Upper lobe of left lung (tissue), 6 donors: Measurements from ENCODE around the gene APOBEC2. TPM values are rescaled to one million over a fixed set of nuclear protein-coding genes. Genes with fewer than 3 reads are reported as not detected.
A peak's percentile ranks its signal among the peaks of the same experiment; 100 is the strongest.

Experiments
- ATAC-seq, 2 donors: fragments of 200-7000 bp; cut with Tn5 transposase; one replicate each; pipeline ENCODE4 v1.9.1; 2022; ENCODE audit warnings: mild to moderate bottlenecking in 2 of 2, moderate library complexity in 2 of 2; ENCODE audit not compliant: low FRiP score in 2 of 2
- DNase-seq, 2 donors: peaks; one replicate each; pipeline ENCODE4 v3.0.0-alpha.2; 2019 to 2020
- H3K27ac ChIP-seq, 4 donors: fragments of 200-600 bp; sonication (generic); one replicate each; pipeline ENCODE4 v1.5.1; 2016 to 2019
- H3K27me3 ChIP-seq, 4 donors: fragments of 200-600 bp; sonication (generic); one replicate each; pipeline ENCODE4 v1.5.1; 2017 to 2019
- H3K36me3 ChIP-seq, 4 donors: fragments of 200-600 bp; sonication (generic); one replicate each; pipeline ENCODE4 v1.5.1; 2016 to 2019
- H3K4me1 ChIP-seq, 4 donors: fragments of 200-600 bp; sonication (generic); one replicate each; pipeline ENCODE4 v1.5.1; 2018 to 2019
- H3K4me3 ChIP-seq, 4 donors: fragments of 200-600 bp; sonication (generic); one replicate each; pipeline ENCODE4 v1.5.1; 2017 to 2019; ENCODE audit warnings: mild to moderate bottlenecking in 2 of 4, moderate library complexity in 1 of 4
- H3K9me3 ChIP-seq, 4 donors: fragments of 200-600 bp; sonication (generic); one replicate each; pipeline ENCODE4 v1.5.1; 2018 to 2019
- CTCF ChIP-seq, 6 experiments: fragments of 450-650 bp in 4 of 6; fragments of 200-600 bp in 2 of 6; sonication (generic) in 2 of 6; IDR thresholded peaks; one replicate each; pipeline ENCODE4 v1.5.1; 2016 to 2019; ENCODE audit warnings: antibody characterized with exemption in 6 of 6
- EP300 ChIP-seq, 4 donors: sonication (generic); formaldehyde crosslinking; IDR thresholded peaks; one replicate each; pipeline ENCODE4 v1.5.1; 2017; ENCODE audit warnings: antibody characterized with exemption in 4 of 4, control low read depth in 2 of 4
- POLR2A ChIP-seq, 4 donors: fragments of 450-650 bp; IDR thresholded peaks; one replicate each; pipeline ENCODE4 v1.5.1; 2016 to 2017; ENCODE audit warnings: antibody characterized with exemption in 4 of 4, mild to moderate bottlenecking in 2 of 4
- POLR2AphosphoS5 ChIP-seq, 2 donors: sonication (generic); formaldehyde crosslinking; IDR thresholded peaks; one replicate each; pipeline ENCODE4 v1.5.1; 2017; ENCODE audit warnings: antibody characterized with exemption in 2 of 2
- WGBS, 2 donors: methylation state at CpG; one replicate each; pipeline ENCODE4 v1.1.5; 2017 to 2018; 5-methylcytosine and 5-hydroxymethylcytosine counted together
- total RNA-seq, 6 donors: library from RNA; depleted of rRNA in 4 of 6; stranded (reverse); fragments of >200 nt in 4 of 6; gene quantifications; one replicate each; pipeline versions ENCODE4 v1.1.0 to v1.2.1, GENCODE V29; 2016 to 2021
- donor health status: DM: no; HTN: no; CAD: no; lungs with moderate emphysema.
- donor health status: DM: no; HTN: yes; CAD: no; lungs with severe emphysema.

Gene APOBEC2
- total RNA-seq, 6 donors from 2014 or later = not detected

DNA sequence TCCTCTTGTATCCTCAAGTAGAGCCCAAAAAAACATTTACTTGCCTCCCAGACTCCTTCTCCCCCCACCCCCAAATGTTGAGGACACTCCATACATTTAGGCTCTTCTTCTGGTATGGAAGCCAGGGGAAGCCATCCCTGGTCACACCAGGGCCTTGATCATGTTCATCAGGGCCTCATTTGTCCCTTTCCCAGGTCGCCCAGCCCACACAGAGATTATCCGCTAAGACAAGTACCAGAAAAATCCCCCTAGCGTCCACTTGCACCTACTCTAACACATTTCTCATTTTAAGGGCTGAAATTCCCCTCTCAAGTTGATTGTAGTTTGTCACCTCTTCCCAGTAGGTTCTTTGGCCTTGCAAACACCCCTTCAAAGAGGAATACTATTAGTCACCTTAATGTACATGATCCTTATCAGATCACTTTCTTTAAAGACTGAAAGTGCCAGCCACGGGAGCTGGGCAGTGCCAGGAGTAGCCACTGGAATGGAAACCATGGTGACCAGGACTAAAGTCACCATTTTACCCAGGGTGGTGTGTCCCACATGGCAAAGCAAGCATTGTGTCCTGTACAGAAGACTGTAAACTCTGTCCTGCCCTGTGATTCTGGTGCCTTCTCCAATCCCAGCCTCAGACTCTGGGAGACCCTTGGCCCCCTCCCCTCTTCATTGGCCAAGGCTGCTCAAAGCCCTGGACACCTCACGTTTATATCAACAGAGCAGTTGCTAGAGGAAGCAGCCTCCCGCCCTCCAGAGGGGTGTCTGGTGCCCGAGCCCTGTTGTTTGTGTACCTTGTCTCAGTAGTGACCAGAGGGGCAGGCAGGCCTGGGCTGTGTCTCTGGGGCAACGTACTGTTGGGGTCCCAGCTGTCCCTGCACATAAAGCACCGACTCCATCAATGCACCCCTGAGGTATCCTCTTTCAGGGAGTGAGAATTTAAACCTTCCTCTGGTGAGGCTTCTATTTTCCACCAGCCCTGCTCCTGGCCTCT, 5.0 kb upstream of the APOBEC2 start:
- 67 to 72% methylated on average over 7 to 9 of the region's 9 CpGs for WGBS, 2 donors
- no peak for ATAC-seq
- no peak for TF ChIP-seq EP300 (IDR thresholded peaks at IDR 0.05)
- no peak for TF ChIP-seq POLR2A (IDR thresholded peaks at IDR 0.05)
- TF ChIP-seq POLR2AphosphoS5 (IDR thresholded peaks at IDR 0.05) = no peak
- no peak for TF ChIP-seq CTCF (IDR thresholded peaks at IDR 0.05)
- Histone ChIP-seq H3K27ac (no peak overlapping the region), H3K4me3 (no peak overlapping the region), H3K9me3 (no peaks in the 10 kb centered on the region), H3K36me3 (no peaks in the 10 kb centered on the region), H3K27me3 (no peaks in the 10 kb centered on the region), H3K4me1 (peaks cover 0 to 6% (median 4%) of the 10 kb centered on the region in 4 donors)
- no peak for DNase-seq

DNA sequence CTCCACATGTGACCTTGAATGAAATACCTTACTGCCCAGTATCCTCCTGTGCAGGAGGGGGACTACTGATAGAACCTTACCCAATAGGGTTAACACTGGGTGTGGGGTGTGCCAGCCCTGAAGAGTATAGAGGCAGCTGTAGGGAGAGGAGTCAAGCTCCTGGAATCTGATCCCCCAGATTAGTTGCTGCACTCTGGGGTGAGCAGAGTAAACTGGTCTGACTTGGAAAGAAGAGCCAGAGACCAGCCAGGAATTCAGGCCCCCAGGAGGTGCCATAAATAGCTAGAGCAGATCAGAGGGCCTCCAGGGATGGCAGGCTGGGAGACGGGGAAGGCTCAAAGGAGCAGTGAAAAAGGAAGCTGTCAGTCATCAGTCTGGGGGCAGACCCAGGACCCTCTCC, 3.5 kb upstream of the APOBEC2 start:
- no peak for DNase-seq

DNA sequence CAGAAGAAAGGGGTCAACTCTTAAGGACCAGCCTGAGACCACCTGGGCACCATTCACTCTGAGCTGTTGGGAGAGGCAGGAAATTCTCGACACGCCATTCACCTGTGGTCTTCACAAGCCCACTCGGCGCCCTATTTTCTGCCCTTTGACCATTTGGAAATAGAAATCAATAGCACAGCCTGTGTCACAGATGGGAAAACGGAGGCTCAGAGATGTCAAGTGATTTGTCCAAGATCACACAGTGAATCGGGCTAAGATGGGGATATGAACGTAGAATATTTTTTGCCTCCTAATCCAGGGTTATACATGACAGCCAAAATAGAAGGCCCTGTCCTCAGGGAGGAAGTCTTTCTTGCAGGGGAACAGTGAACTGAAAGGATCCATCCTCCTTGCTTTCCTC, 3.0 kb upstream of the APOBEC2 start:
- Histone ChIP-seq H3K36me3 (no peaks in the 10 kb centered on the region), H3K4me1 (peaks cover 0 to 6% (median 4%) of the 10 kb centered on the region in 4 donors), H3K27me3 (no peaks in the 10 kb centered on the region), H3K9me3 (no peaks in the 10 kb centered on the region), H3K4me3 (no peak overlapping the region), H3K27ac (no peak overlapping the region)
- TF ChIP-seq CTCF (IDR thresholded peaks at IDR 0.05) = no peak
- TF ChIP-seq POLR2A (IDR thresholded peaks at IDR 0.05) = no peak
- TF ChIP-seq POLR2AphosphoS5 (IDR thresholded peaks at IDR 0.05) = no peak
- 92 to 95% methylated on average over 7 of the region's 7 CpGs for WGBS, 2 donors
- no peak for ATAC-seq
- DNase-seq = no peak

More for the DNA sequence above, 3.5 kb upstream of the APOBEC2 start:
- 70 to 82% methylated on average over 1 of the region's 1 CpG for WGBS, 2 donors
- Histone ChIP-seq H3K27me3 (no peaks in the 10 kb centered on the region), H3K27ac (no peak overlapping the region), H3K9me3 (no peaks in the 10 kb centered on the region), H3K4me1 (peaks cover 0 to 6% (median 4%) of the 10 kb centered on the region in 4 donors), H3K4me3 (no peak overlapping the region), H3K36me3 (no peaks in the 10 kb centered on the region)
- TF ChIP-seq POLR2AphosphoS5 (IDR thresholded peaks at IDR 0.05) (no peak), CTCF (IDR thresholded peaks at IDR 0.05) (no peak), POLR2A (IDR thresholded peaks at IDR 0.05) (no peak), EP300 (IDR thresholded peaks at IDR 0.05) (no peak)
- no peak for ATAC-seq

GRCh38 chr6:41050536-41050935, 2.5 kb upstream of the APOBEC2 start:
- H3K36me3 ChIP-seq = no peaks in the 10 kb centered on the region
- TF ChIP-seq POLR2A (IDR thresholded peaks at IDR 0.05) = no peak
- H3K4me3 ChIP-seq = no peak overlapping the region
- DNase-seq = no peak
- peaks cover 0 to 6% (median 4%) of the 10 kb centered on the region in 4 donors for H3K4me1 ChIP-seq
- no peaks in the 10 kb centered on the region for H3K9me3 ChIP-seq
- no peak overlapping the region for H3K27ac ChIP-seq
- 82 to 84% methylated on average over 3 of the region's 3 CpGs for WGBS, 2 donors
- H3K27me3 ChIP-seq = no peaks in the 10 kb centered on the region
- ATAC-seq = no peak

DNA sequence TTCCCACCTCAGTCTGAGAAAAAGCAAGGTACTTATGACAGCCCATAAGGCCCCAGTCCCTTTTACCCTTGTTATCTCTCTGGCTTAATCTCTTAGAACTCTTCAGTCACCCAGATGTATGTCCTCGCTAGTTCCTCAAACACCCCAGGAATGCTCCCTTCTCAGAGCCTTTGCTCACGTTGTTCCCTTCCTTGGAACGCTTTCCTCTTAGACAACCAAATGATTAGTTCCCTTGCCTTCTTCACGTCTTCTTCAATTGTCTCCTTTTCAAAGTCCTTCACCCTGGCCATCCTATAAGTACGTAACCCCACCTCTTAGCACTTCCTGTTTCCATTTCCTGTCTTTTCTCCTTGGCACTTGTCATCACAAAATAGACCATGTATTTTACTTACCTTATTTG, 1.1 kb upstream of the APOBEC2 start:
- Histone ChIP-seq H3K27ac (no peak overlapping the region), H3K4me1 (peaks cover 0 to 6% (median 4%) of the 10 kb centered on the region in 4 donors), H3K36me3 (no peaks in the 10 kb centered on the region), H3K27me3 (no peaks in the 10 kb centered on the region), H3K9me3 (no peaks in the 10 kb centered on the region), H3K4me3 (no peak overlapping the region)
- no peak for TF ChIP-seq CTCF (IDR thresholded peaks at IDR 0.05)
- TF ChIP-seq POLR2AphosphoS5 (IDR thresholded peaks at IDR 0.05) = no peak
- peak in 1 of 2 donors; percentile 24 for ATAC-seq
- DNase-seq = no peak
- 56 to 64% methylated on average over 5 of the region's 5 CpGs for WGBS, 2 donors
